22Rv1 (cell line): ENCODE results near the gene NDFIP1.

Experiments
- CTCF ChIP-seq: fragments of 450-650 bp; IDR thresholded peaks from 2 replicates; pipeline ENCODE4 v1.5.1; 2017; ENCODE audit warnings: mild to moderate bottlenecking
- ZFX ChIP-seq: fragments of 450-650 bp; IDR thresholded peaks from 2 replicates; pipeline ENCODE4 v1.6.1; 2017; ENCODE audit warnings: antibody characterized with exemption, borderline replicate concordance

GRCh38 chr5:142164315-142164714 lies 55.7 kb downstream of the NDFIP1 start:
- TF ChIP-seq CTCF (no peak), ZFX (no peak)
